ENCODE measurements around the gene CCDC88B. TPM values are rescaled to one million over a fixed set of nuclear protein-coding genes. Genes with fewer than 3 reads are reported as not detected.
A peak's percentile ranks its signal among the peaks of the same experiment; 100 is the strongest.
"Not testable (repeated sequence)": the region's sequence is repeated elsewhere in the genome, so short reads cannot be mapped to it uniquely, and the experiment has no call there.

CCDC88B gene
- total RNA-seq, 1 donor from 2014 or later = 128 TPM

- H3K4me3 Mint-ChIP-seq (ENCODE audit: low read depth) = peak overlapping the region; percentile 96
- DNase-seq (ENCODE audit: low spot score) = no peak
- H3K27ac Mint-ChIP-seq = peak overlapping the region; percentile 99
- no peaks in the 10 kb centered on the region for H3K27me3 Mint-ChIP-seq (ENCODE audit: low read depth)
- H3K9me3 Mint-ChIP-seq = no peaks in the 10 kb centered on the region
- intact Hi-C loops (cut with micrococcal nuclease) = loop anchor here (2.0 kb wide), 1 partner anchor 14 kb away; no protein-coding TSS in a partner anchor
- H3K4me1 Mint-ChIP-seq (ENCODE audit: low read depth) = peaks cover 29% of the 10 kb centered on the region
- H3K36me3 Mint-ChIP-seq (ENCODE audit: low read depth) = peaks cover 48% of the 10 kb centered on the region
Measured at GRCh38 chr11:64318766-64319761, 20.9 kb upstream of the CCDC88B start.

DNA sequence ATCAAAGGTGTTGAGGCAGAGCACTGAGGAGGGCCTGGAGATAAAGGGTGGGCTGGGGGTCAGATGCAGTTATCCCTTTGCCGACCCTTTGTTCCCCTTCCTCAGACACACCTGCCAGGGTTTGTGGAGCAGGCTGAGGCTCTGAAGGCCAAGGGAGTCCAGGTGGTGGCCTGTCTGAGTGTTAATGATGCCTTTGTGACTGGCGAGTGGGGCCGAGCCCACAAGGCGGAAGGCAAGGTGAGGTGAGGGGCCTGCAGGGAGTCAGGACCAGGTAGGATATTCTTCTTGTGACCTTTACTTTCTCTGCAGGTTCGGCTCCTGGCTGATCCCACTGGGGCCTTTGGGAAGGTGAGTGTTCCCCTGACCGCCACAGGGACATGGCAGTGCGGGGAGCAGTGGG is 19.4 kb upstream of the CCDC88B start:
- no peak for DNase-seq (ENCODE audit: low spot score)
- Mint-ChIP-seq H3K4me3 (ENCODE audit: low read depth) (no peak overlapping the region), H3K4me1 (ENCODE audit: low read depth) (peaks cover 27% of the 10 kb centered on the region), H3K9me3 (no peaks in the 10 kb centered on the region), H3K27ac (peak overlapping the region; percentile 53), H3K36me3 (ENCODE audit: low read depth) (peaks cover 35% of the 10 kb centered on the region), H3K27me3 (ENCODE audit: low read depth) (no peaks in the 10 kb centered on the region)
- intact Hi-C loops (cut with micrococcal nuclease) = no loop called here

DNA sequence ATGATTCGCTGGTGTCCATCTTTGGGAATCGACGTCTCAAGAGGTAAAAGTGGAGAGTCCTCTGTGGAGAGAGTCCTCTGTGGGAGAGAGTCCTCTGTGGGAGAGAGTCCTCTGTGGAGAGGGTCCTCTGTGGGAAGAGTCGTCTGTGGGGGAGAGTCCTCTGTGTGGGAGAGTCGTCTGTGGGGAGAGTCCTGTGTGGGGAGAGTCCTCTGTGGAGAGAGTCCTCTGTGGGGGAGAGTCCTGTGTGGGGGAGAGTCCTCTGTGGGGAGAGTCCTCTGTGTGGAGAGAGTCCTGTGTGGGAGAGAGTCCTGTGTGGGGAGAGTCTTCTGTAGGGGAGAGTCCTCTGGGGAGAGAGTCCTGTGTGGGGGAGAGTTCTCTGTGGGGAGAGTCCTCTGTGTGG is 19.0 kb upstream of the CCDC88B start:
- intact Hi-C loops (cut with micrococcal nuclease) = no loop called here
- DNase-seq (ENCODE audit: low spot score) = no peak
- H3K27ac Mint-ChIP-seq = peak overlapping the region; percentile 53
- peaks cover 35% of the 10 kb centered on the region for H3K36me3 Mint-ChIP-seq (ENCODE audit: low read depth)
- H3K9me3 Mint-ChIP-seq = no peaks in the 10 kb centered on the region
- H3K27me3 Mint-ChIP-seq (ENCODE audit: low read depth) = no peaks in the 10 kb centered on the region
- H3K4me1 Mint-ChIP-seq (ENCODE audit: low read depth) = peaks cover 27% of the 10 kb centered on the region
- peak overlapping the region; percentile 40 for H3K4me3 Mint-ChIP-seq (ENCODE audit: low read depth)

- Mint-ChIP-seq H3K4me3 (ENCODE audit: low read depth) (no peak overlapping the region), H3K9me3 (no peaks in the 10 kb centered on the region), H3K4me1 (ENCODE audit: low read depth) (peaks cover 23% of the 10 kb centered on the region), H3K36me3 (ENCODE audit: low read depth) (peaks cover 32% of the 10 kb centered on the region), H3K27ac (no peak overlapping the region), H3K27me3 (ENCODE audit: low read depth) (no peaks in the 10 kb centered on the region)
- DNase-seq (ENCODE audit: low spot score) = no peak
- intact Hi-C loops (cut with micrococcal nuclease) = no loop called here
Measured at GRCh38 chr11:64321533-64321932, 18.5 kb upstream of the CCDC88B start.

DNA sequence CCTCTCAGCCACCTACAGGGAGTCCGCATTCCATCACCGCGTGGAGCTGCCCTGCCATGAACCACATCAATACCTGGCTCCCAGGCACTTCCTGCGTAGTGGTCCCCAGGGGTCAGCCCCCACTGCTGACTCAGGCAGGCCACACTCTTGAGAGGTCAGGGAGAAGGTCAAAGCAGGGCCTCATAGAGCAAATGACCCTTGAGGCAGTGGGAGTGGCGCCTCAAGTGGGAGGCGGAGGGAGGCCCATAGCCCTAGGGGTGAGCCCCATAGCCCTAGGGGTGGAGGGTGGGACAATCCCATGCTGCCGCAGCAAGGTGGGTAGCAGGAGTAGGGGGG is 17.1 kb upstream of the CCDC88B start:
- H3K4me3 Mint-ChIP-seq (ENCODE audit: low read depth) = no peak overlapping the region
- intact Hi-C loops (cut with micrococcal nuclease) = no loop called here
- peaks cover 18% of the 10 kb centered on the region for H3K4me1 Mint-ChIP-seq (ENCODE audit: low read depth)
- H3K27me3 Mint-ChIP-seq (ENCODE audit: low read depth) = no peaks in the 10 kb centered on the region
- H3K27ac Mint-ChIP-seq = no peak overlapping the region
- no peaks in the 10 kb centered on the region for H3K9me3 Mint-ChIP-seq
- DNase-seq (ENCODE audit: low spot score) = no peak
- peaks cover 23% of the 10 kb centered on the region for H3K36me3 Mint-ChIP-seq (ENCODE audit: low read depth)

GRCh38 chr11:64323373-64323772 is 16.6 kb upstream of the CCDC88B start:
- Mint-ChIP-seq H3K36me3 (ENCODE audit: low read depth) (peaks cover 23% of the 10 kb centered on the region), H3K27ac (no peak overlapping the region), H3K4me3 (ENCODE audit: low read depth) (no peak overlapping the region), H3K4me1 (ENCODE audit: low read depth) (peaks cover 18% of the 10 kb centered on the region), H3K27me3 (ENCODE audit: low read depth) (no peaks in the 10 kb centered on the region), H3K9me3 (no peaks in the 10 kb centered on the region)
- no peak for DNase-seq (ENCODE audit: low spot score)
- intact Hi-C loops (cut with micrococcal nuclease) = no loop called here

- not testable (repeated sequence) for H3K4me3 Mint-ChIP-seq (ENCODE audit: low read depth); H3K9me3 Mint-ChIP-seq; H3K27ac Mint-ChIP-seq
Measured at GRCh38 chr11:64323984-64324383, 16.0 kb upstream of the CCDC88B start.

GRCh38 chr11:64324692-64325469 is 15.1 kb upstream of the CCDC88B start:
- H3K27ac Mint-ChIP-seq = no peak overlapping the region
- peaks cover 9% of the 10 kb centered on the region for H3K4me1 Mint-ChIP-seq (ENCODE audit: low read depth)
- no peak overlapping the region for H3K4me3 Mint-ChIP-seq (ENCODE audit: low read depth)
- DNase-seq (ENCODE audit: low spot score) = no peak
- H3K27me3 Mint-ChIP-seq (ENCODE audit: low read depth) = no peaks in the 10 kb centered on the region
- H3K9me3 Mint-ChIP-seq = no peaks in the 10 kb centered on the region
- peaks cover 23% of the 10 kb centered on the region for H3K36me3 Mint-ChIP-seq (ENCODE audit: low read depth)
- intact Hi-C loops (cut with micrococcal nuclease) = no loop called here

More at GRCh38 chr11:64323984-64324383, 16.0 kb upstream of the CCDC88B start:
- Mint-ChIP-seq H3K4me1 (ENCODE audit: low read depth) (peaks cover 16% of the 10 kb centered on the region), H3K36me3 (ENCODE audit: low read depth) (peaks cover 23% of the 10 kb centered on the region)
- H3K27me3 Mint-ChIP-seq (ENCODE audit: low read depth); DNase-seq (ENCODE audit: low spot score); intact Hi-C loops (cut with micrococcal nuclease): not testable (repeated sequence)

DNA sequence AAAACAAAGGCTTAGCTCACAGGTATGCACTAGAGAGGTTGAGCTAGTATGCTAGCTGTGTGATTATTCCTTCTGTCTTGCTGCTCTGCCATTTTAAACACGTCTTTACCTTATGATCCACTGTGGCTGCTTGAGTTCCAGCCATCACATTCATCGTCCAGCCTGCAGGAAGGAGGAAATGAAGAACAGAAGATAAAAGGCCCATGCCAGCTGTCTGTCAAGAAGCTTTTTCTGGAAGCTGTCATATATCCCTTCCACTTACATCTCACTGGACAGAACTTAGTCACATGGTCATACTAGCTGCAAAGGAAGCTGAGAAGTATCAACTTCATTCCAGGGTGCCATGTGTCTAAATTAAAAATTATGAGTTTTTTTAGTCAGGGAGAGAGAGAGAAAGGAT is 12.6 kb upstream of the CCDC88B start:
- Mint-ChIP-seq H3K4me1 (ENCODE audit: low read depth) (peaks cover 7% of the 10 kb centered on the region), H3K36me3 (ENCODE audit: low read depth) (no peaks in the 10 kb centered on the region), H3K27me3 (ENCODE audit: low read depth) (no peaks in the 10 kb centered on the region), H3K27ac (no peak overlapping the region), H3K9me3 (no peaks in the 10 kb centered on the region), H3K4me3 (ENCODE audit: low read depth) (no peak overlapping the region)
- intact Hi-C loops (cut with micrococcal nuclease) = no loop called here
- no peak for DNase-seq (ENCODE audit: low spot score)

DNA sequence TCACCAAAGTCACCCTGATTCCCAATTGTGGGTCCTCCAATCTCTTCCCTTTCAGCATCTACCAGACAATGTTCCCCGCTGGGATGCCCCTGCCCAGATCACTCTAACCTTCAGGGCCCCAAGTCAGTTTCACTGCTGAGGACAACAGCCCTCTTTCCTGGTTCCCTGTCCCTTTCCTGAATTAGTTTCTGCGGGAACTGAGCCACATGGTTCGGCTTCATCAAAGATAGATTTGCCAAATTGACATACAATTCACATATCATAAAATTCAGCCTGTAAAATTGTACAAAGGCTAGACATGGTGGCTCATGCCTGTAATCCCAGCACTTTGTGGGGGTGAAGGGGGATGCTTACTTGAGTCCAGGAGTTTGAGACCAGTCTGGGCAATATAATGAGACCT is 12.0 kb upstream of the CCDC88B start:
- Mint-ChIP-seq H3K27me3 (ENCODE audit: low read depth) (no peaks in the 10 kb centered on the region), H3K27ac (no peak overlapping the region), H3K9me3 (no peaks in the 10 kb centered on the region), H3K36me3 (ENCODE audit: low read depth) (no peaks in the 10 kb centered on the region), H3K4me1 (ENCODE audit: low read depth) (peaks cover 7% of the 10 kb centered on the region), H3K4me3 (ENCODE audit: low read depth) (no peak overlapping the region)
- intact Hi-C loops (cut with micrococcal nuclease) = no loop called here
- no peak for DNase-seq (ENCODE audit: low spot score)

GRCh38 chr11:64330888-64331287 is 9.1 kb upstream of the CCDC88B start:
- Mint-ChIP-seq H3K9me3 (no peaks in the 10 kb centered on the region), H3K4me3 (ENCODE audit: low read depth) (no peak overlapping the region), H3K36me3 (ENCODE audit: low read depth) (peaks cover 5% of the 10 kb centered on the region), H3K4me1 (ENCODE audit: low read depth) (peaks cover 15% of the 10 kb centered on the region), H3K27ac (no peak overlapping the region), H3K27me3 (ENCODE audit: low read depth) (no peaks in the 10 kb centered on the region)
- DNase-seq (ENCODE audit: low spot score) = no peak
- intact Hi-C loops (cut with micrococcal nuclease) = loop anchor here (2.0 kb wide), 1 partner anchor 26 kb away; the partner anchor contains the start of gene ESRRA

DNA sequence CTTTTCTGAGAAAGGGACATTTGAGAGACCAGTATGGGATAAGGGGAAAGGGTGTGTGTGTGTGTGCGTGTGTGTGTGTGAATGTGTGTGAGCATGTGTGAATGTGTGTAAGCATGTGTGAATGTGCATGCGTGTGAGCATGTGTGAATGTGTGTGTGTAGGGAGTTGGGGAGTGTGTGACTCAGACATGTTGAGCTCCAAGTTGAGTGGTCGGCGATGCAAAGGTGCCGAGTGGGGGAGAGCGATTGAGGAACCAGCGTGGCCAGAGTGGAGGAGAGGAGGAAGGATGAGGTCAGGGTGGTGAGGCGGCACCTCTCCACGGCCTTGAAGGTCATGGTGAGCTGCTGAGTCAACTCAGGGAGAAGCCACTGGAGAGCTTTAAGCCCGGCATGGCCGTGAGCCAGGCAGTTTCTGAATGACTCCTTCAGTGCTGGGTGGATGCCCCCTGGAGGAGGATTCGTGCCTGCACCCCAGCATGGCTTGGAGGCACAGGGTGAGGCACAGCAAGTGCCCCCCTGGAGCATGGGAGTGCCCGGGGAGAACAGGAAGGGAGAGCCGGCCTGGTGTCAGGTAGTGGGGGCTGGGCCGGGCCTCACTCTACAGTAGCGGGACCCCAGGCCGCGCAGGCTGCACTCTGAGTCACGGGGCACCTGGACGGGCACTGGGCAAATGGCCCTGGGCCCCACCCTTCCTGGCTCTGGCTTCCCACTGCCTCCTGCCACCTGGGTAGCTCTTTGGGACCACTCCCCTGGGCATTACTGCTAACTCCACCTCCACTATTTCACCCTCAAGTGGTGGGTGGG is 8.2 kb upstream of the CCDC88B start:
- intact Hi-C loops (cut with micrococcal nuclease) = loop anchor here (2.0 kb wide), 2 partner anchors 13 to 27 kb away; partner anchors contain the start of genes ESRRA and PRDX5
- peaks cover 5% of the 10 kb centered on the region for H3K36me3 Mint-ChIP-seq (ENCODE audit: low read depth)
- H3K27me3 Mint-ChIP-seq (ENCODE audit: low read depth) = no peaks in the 10 kb centered on the region
- peak; percentile 65 for DNase-seq (ENCODE audit: low spot score)
- H3K4me1 Mint-ChIP-seq (ENCODE audit: low read depth) = peaks cover 15% of the 10 kb centered on the region
- peak overlapping the region; percentile 83 for H3K27ac Mint-ChIP-seq
- H3K9me3 Mint-ChIP-seq = no peaks in the 10 kb centered on the region
- H3K4me3 Mint-ChIP-seq (ENCODE audit: low read depth) = no peak overlapping the region

Data from activated T-helper 2 cell treated with anti-CD3 and anti-CD28 coated beads, Interferon-gamma antibody, Interleukin-2, Interleukin-4, amounts not matched to agents 10 μg/mL and 5 μg/mL and 100 μg/mL, durations not matched to agents 14 hours and 24 hours and 36 hours (primary cell).